ENCODE measurements around the gene MIA2. TPM values are rescaled to one million over a fixed set of nuclear protein-coding genes. Genes with fewer than 3 reads are reported as not detected.
"Not testable (repeated sequence)": the region's sequence is repeated elsewhere in the genome, so short reads cannot be mapped to it uniquely, and the experiment has no call there.

Gene MIA2
- total RNA-seq, 1 donor from 2014 or later = 12.7 TPM

DNA sequence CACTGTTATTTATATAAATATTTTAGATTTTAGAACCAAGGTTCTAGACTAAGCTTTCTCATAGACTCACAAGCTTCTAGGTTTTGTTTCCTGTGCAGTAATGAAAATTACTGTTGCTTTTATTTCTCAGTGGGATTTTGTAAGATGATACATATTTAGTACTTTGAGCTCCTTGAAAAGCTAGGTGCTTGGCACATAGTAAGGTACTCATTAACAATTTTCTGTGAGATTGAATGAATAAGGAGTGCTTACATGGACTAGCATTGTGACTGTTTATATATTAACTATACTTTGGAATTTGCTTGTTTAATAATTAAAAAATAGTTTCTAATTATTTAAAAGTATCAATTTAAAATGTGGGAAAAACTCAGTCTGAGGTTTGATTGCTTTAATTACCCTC is 85.7 kb downstream of the MIA2 start:
- no peak for DNase-seq (ENCODE audit: low read depth, low spot score)
- no peak overlapping the region for H3K27ac Mint-ChIP-seq (ENCODE audit: unreplicated experiment)
- no peaks in the 10 kb centered on the region for H3K9me3 Mint-ChIP-seq
- no peaks in the 10 kb centered on the region for H3K27me3 Mint-ChIP-seq (ENCODE audit: low read depth)
- peaks cover 4% of the 10 kb centered on the region for H3K36me3 Mint-ChIP-seq (ENCODE audit: low read depth)
- H3K4me3 Mint-ChIP-seq = no peak overlapping the region
- no peaks in the 10 kb centered on the region for H3K4me1 Mint-ChIP-seq
- no peak for TF ChIP-seq CTCF (conservative IDR thresholded peaks at IDR 0.05)

DNA sequence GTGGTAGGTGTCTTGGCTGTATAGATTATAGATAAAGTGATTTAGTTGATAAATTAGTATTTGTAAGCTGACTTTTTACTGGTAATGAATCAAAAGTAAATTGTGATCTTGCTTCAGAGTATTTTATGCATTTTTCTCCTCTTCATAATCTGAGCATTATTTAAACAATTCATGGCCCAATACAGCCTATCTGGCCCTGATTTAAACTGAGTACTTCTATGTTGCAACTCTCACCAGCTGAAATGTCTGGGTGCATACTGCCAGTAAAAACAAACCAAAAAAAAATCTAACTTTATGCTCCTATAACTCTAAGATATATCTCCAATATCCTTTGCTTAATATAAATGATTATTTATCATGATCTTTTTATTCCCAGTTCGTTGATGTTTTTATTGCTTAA is 86.6 kb downstream of the MIA2 start:
- Mint-ChIP-seq H3K27ac (ENCODE audit: unreplicated experiment) (no peak overlapping the region), H3K9me3 (no peaks in the 10 kb centered on the region), H3K4me3 (no peak overlapping the region), H3K36me3 (ENCODE audit: low read depth) (peaks cover 4% of the 10 kb centered on the region), H3K27me3 (ENCODE audit: low read depth) (no peaks in the 10 kb centered on the region), H3K4me1 (no peaks in the 10 kb centered on the region)
- DNase-seq (ENCODE audit: low read depth, low spot score) = no peak
- TF ChIP-seq CTCF (conservative IDR thresholded peaks at IDR 0.05) = no peak

DNA sequence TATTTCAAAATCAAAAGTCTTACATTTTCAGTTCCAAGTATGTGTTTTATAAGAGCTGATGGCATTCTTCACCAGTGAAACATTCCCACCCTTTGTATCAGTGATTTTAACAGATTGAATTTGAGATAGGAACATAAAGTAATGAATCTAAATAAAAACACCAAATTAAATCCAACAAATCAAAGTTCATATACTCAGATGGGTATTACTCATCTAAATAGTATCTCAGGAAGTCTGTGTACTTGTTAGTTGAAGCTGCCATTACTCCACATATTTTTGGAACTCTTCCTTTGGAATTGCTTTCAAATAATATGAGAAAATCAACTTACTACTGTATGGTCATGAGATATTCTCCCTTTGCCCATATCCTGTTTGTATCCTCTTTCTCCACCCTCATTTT is 89.1 kb downstream of the MIA2 start:
- peaks cover 14% of the 10 kb centered on the region for H3K36me3 Mint-ChIP-seq (ENCODE audit: low read depth)
- H3K9me3 Mint-ChIP-seq = no peaks in the 10 kb centered on the region
- H3K27ac Mint-ChIP-seq (ENCODE audit: unreplicated experiment) = no peak overlapping the region
- no peak overlapping the region for H3K4me3 Mint-ChIP-seq
- H3K27me3 Mint-ChIP-seq (ENCODE audit: low read depth) = no peaks in the 10 kb centered on the region
- DNase-seq (ENCODE audit: low read depth, low spot score) = no peak
- TF ChIP-seq CTCF (conservative IDR thresholded peaks at IDR 0.05) = no peak
- no peaks in the 10 kb centered on the region for H3K4me1 Mint-ChIP-seq

DNA sequence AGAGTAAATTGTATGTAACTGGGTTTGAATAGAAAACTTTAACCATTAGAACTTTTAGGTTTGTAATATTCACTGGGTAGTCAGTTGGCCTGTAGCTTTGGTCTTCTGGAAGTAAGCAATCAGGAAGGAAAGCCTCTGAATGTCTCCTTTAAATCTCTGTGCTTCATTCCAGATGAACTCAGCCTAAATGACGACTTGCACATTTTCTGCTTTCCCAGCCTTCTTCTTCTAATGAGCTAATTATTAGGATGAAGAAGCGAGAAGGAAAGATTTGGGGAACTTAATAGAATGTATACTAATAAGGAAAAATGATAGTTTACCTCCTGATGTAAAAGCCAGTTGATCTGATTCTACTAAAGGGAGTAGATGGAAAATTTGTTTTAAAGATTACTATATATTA is 90.4 kb downstream of the MIA2 start:
- no peak overlapping the region for H3K27ac Mint-ChIP-seq (ENCODE audit: unreplicated experiment)
- DNase-seq (ENCODE audit: low read depth, low spot score) = no peak
- H3K4me3 Mint-ChIP-seq = no peak overlapping the region
- no peaks in the 10 kb centered on the region for H3K27me3 Mint-ChIP-seq (ENCODE audit: low read depth)
- TF ChIP-seq CTCF (conservative IDR thresholded peaks at IDR 0.05) = no peak
- H3K9me3 Mint-ChIP-seq = peaks cover 1% of the 10 kb centered on the region
- peaks cover 27% of the 10 kb centered on the region for H3K36me3 Mint-ChIP-seq (ENCODE audit: low read depth)
- H3K4me1 Mint-ChIP-seq = no peaks in the 10 kb centered on the region

DNA sequence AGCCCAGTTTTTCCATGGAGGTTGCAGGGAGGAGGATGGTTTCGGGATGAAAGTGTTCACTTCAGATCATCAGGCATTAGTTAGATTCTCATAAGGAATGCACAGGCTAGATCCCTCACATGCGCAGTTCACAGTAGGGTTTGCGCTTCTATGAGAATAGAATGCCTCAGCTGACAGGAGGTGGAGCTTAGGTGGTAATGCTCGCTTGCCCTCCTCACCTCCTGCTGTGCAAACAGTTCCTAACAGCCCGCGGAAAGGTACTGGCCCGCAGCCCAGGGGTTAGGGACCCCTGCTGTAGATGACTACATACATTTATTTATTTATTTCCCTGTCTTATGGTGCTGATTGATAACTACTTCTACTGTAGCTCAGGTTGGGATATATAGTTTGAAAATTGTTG is 105.3 kb downstream of the MIA2 start:
- peak overlapping the region; percentile 70 for H3K27ac Mint-ChIP-seq (ENCODE audit: unreplicated experiment)
- peaks cover 6% of the 10 kb centered on the region for H3K4me1 Mint-ChIP-seq
- no peak for DNase-seq (ENCODE audit: low read depth, low spot score)
- no peak for TF ChIP-seq CTCF (conservative IDR thresholded peaks at IDR 0.05)
- no peaks in the 10 kb centered on the region for H3K27me3 Mint-ChIP-seq (ENCODE audit: low read depth)
- H3K9me3 Mint-ChIP-seq = no peaks in the 10 kb centered on the region
- no peak overlapping the region for H3K4me3 Mint-ChIP-seq
- H3K36me3 Mint-ChIP-seq (ENCODE audit: low read depth) = peaks cover 3% of the 10 kb centered on the region

DNA sequence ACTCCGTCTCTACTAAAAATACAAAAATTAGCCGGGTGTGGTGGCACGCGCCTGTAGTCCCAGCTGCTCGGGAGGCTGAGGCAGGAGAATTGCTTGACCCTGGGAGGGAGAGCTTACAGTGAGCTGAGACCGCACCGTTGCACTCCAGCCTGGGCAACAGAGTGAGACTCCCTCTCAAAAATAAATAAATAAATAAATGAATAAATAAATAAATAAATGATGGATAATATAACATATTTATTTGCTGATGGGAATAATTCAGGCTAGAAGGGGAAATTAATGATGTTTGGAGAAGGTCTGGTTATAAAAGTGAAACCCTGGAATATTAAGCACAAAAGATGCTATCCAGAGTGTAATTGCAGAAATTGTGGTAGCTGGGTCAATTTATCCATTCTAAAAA is 107.4 kb downstream of the MIA2 start:
- not testable (repeated sequence) for H3K9me3 Mint-ChIP-seq; H3K36me3 Mint-ChIP-seq (ENCODE audit: low read depth); H3K4me3 Mint-ChIP-seq; H3K4me1 Mint-ChIP-seq; H3K27ac Mint-ChIP-seq (ENCODE audit: unreplicated experiment); DNase-seq (ENCODE audit: low read depth, low spot score); H3K27me3 Mint-ChIP-seq (ENCODE audit: low read depth)

Measured in neural crest cell (in vitro differentiated cells).